Activated gamma-delta T cell treated with Interleukin-2 at 50 U/mL for 16 hours (primary cell): ENCODE measurements around the gene UTS2B.
"Not testable (repeated sequence)": the region's sequence is repeated elsewhere in the genome, so short reads cannot be mapped to it uniquely, and the experiment has no call there.

Experiments used
- DNase-seq: peaks from one replicate; pipeline ENCODE4 v3.0.0-alpha.2; 2020

The UTS2B gene

GRCh38 chr3:191316876-191317603, 13.3 kb downstream of the UTS2B start:
- no peak for DNase-seq

GRCh38 chr3:191314109-191314728, 16.1 kb downstream of the UTS2B start:
- no peak for DNase-seq

- no peak for DNase-seq
Observed at GRCh38 chr3:191313296-191313695, 17.0 kb downstream of the UTS2B start.

GRCh38 chr3:191307341-191307740, 23.0 kb downstream of the UTS2B start:
- DNase-seq, result no peak

- no peak for DNase-seq
Observed at GRCh38 chr3:191306428-191306827, 23.9 kb downstream of the UTS2B start.

GRCh38 chr3:191303596-191303995, 26.7 kb downstream of the UTS2B start:
- DNase-seq, result no peak

GRCh38 chr3:191302451-191302850, 27.9 kb downstream of the UTS2B start:
- no peak for DNase-seq

GRCh38 chr3:191301782-191302411, 28.4 kb downstream of the UTS2B start:
- DNase-seq, result no peak

- no peak for DNase-seq
Observed at GRCh38 chr3:191301017-191301416, 29.3 kb downstream of the UTS2B start.

GRCh38 chr3:191300422-191300821, 29.9 kb downstream of the UTS2B start:
- DNase-seq, result no peak

GRCh38 chr3:191298846-191299245, 31.5 kb downstream of the UTS2B start:
- no peak for DNase-seq

GRCh38 chr3:191296041-191296541, 34.2 kb downstream of the UTS2B start:
- no peak for DNase-seq

GRCh38 chr3:191294291-191294690, 36.0 kb downstream of the UTS2B start:
- no peak for DNase-seq

GRCh38 chr3:191292243-191293015, 37.9 kb downstream of the UTS2B start:
- no peak for DNase-seq

GRCh38 chr3:191290311-191291025, 39.9 kb downstream of the UTS2B start:
- DNase-seq, result no peak

GRCh38 chr3:191283400-191283799, 46.9 kb downstream of the UTS2B start:
- DNase-seq, result no peak

GRCh38 chr3:191282251-191283185, 47.8 kb downstream of the UTS2B start:
- DNase-seq, result no peak

GRCh38 chr3:191280882-191281281, 49.4 kb downstream of the UTS2B start:
- DNase-seq, result no peak

GRCh38 chr3:191280111-191280510, 50.2 kb downstream of the UTS2B start:
- DNase-seq, result no peak

- no peak for DNase-seq
Observed at GRCh38 chr3:191275751-191276150, 54.6 kb downstream of the UTS2B start.

GRCh38 chr3:191275244-191275643, 55.1 kb downstream of the UTS2B start:
- not testable (repeated sequence) for DNase-seq
